ENCODE measurements around the gene CHAF1A.
A peak's percentile ranks its signal among the peaks of the same experiment; 100 is the strongest.

CHAF1A gene

DNA sequence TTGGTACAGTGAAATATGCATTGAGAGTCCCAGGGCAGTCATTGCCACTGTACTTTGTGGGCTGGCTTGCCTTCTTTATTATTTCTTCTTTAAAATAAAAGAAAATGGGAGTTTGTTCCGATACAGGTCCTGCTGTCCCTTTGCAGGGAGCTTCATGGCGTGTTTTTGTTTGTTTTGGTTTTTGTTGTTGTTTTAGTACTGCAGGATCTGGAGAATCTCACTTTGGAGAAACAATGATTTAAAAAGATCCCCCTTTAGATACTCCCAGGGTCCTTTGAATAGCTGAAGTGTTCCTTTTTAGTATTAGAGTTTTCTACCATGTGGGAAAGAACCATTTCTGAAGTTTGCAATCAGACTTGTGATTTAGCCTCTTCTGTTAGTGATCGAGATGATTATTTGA lies 11.1 kb downstream of the CHAF1A start:
- DNase-seq, result no peak

DNA sequence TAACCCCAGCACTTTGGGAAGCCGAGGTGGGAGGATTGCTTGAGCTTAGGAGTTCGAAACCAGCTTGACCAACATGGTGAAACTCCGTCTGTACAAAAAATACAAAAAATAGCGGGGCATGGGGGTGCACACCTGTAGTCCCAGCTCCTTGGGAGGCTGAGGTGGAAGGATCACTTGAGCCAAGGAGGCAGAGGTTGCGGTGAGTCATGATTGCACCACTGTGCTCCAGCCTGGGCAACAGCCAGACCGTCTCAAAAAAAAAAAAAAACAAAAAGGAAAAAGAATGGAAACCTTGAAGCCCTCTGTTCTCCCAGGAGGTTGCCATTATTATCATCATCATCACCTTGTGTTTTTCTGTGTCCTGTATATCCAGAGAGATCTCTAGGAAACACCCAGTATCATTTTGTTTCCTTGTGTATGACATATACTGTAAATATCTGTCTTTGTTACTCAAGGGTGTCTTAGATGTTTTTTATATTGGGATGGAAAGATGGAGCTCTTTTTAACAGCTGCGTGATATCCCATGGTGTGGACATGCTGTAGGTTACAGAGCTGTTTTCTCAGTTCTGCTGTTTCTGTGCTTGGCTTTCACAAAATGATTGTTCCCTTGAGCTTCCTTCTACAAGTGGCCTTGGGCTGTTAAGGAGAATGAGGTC lies 11.8 kb downstream of the CHAF1A start:
- no peak for DNase-seq

DNA sequence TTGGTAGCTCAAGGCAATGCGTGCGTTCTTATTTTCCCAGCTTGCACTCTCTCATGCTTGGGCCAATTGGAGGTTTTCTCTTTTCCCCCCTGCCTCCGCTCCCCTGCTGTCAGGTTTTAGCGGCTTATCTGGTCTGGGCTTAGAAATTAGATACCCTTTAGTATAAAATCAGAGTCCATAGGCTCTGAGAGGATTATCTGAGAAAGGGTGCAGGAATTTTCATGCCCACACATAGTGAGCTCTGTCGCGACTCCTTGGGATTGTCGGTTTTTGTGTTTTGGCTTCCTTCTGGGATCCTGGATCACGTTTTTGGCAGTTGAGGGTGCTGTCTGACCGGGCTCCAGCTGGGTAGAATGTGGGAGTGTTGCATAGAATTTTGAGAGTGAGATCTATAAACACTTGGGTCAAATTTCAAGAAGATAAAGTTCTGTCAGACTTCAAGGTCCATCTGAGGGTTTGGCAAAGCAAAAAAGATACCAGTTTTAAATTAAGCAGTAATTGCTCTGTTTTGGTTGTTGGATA lies 12.4 kb downstream of the CHAF1A start:
- DNase-seq, result no peak

DNA sequence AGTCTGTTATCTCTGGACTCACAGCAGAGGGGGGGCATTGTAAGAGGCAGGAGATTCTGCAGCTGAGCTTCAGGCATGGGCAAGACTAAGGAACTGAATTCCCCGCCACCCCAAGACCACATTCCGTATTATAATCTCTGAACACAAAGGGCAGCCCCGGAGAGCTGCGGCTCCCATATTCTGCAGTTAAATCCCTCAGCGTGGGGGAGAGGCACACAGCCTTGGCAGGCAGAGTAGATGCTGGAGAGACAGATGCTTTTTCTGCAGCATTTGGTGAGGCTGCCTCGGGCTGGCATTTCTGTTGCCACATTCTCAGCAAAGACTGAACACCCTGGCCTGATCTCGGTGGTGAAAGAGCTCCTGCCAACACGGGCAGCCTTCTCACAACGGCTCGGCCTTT lies 12.9 kb downstream of the CHAF1A start:
- DNase-seq, result no peak

DNA sequence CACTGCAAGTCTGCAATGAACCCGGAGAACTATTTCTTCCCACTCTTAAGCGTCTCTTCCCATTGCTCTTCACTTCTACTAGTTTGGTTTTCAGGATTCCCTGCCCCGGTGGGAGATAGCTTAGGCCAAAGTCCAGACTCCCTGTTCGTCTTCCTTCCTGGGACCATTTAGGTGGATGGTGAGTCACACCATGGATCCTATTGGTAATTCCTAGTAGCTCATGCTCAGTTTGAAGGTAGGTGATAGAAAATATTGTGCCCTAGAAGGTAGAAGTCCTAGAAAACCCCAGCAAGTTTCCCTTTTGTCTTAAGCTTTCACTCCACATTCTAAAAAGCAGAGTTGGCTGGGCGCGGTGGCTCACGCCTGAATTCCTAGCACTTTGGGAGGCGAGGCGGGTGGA lies 13.8 kb downstream of the CHAF1A start:
- DNase-seq, result no peak

DNA sequence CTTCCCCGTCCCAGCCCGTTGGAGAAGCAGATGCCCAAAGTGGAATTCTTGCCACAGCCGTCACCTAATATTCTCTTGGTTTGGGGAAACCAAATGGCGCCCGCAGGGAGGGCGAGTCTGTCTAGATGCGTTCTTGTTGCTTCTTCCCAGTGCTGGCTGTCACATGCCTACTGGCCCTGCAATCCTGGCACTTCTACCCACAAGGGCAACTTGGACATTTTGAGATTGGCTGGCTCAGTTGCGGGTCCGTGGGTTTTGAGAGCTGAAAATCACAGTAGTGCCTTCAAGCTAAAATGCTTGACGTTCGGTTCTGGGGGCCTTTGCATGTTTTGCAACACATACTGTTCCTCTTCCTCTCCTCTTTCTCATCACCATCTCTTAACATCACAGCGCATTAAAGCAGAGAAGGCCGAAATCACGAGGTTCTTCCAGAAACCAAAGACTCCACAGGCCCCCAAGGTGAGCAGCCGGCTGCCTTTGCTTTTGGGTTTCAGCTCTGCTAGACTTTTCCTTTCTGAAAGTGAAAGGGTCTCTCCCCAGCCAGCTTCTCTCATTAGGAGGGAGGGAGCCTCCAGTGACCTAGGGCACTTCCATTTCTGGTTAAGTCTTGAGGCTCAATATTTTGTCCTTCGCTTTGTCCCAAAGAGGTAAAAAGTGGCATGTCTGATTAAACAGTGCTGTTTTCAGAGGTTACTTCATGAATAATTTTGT lies 21.1 kb downstream of the CHAF1A start:
- no peak for DNase-seq

DNA sequence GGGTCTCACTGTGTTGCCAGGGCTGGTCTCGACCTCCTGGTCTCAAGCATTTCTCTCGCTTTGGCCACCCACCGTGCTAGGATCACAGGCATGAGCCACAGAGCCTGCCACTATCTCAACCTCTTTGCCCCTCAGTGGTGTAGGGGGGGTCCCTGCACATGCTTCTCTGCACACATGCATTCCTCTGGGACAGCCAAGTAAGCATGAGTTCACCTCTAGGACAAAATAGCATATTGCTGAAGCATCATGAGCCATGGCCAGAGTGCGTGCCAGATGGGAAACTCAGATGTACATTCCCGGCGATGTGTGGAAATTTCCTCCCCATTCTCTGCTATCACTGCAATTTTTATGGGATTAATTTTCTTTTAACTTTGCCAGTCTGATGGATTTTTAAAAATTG lies 23.1 kb downstream of the CHAF1A start:
- no peak for DNase-seq

DNA sequence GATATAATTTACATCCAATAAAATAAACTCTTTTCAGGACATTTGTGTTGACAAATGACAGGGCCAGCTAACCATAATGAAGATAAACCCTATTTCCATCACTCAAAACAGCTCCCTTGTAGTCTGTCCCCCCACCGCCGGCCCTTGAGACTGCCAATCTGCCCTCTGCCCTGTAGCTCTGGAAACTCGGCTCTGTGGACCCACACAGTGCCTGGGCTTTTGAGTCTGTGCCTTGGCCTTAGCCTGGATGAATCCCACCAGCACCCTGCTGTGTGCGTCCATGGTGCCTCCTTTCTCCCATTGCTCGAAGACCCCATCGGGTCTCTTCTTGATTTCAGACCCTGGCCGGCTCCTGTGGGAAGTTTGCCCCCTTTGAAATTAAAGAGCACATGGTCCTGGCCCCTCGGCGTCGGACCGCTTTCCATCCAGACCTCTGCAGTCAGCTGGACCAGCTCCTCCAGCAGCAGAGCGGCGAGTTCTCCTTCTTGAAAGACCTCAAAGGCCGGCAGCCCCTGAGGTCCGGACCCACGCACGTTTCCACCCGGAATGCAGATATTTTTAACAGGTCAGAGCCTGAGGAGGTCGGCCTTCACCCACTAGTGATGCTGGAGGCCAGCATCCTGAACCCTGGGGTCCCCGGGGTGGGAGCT lies 26.0 kb downstream of the CHAF1A start:
- no peak for DNase-seq

DNA sequence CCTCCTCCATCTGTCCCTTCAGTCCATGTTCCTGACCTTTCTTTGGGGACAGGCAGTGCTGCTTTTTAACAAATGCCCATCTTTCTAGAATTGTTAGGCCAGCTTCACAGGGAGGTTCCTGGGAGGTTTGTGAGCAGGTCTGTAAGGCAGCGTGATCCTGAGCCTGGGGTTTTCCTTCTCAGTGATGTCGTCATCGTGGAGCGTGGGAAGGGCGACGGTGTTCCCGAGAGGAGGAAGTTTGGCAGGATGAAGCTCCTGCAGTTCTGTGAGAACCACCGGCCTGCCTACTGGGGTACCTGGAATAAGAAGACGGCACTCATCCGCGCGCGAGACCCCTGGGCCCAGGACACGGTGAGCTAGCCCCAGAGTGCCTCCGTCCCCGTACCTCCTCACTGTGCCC lies 26.8 kb downstream of the CHAF1A start:
- peak; percentile 22 for DNase-seq

DNA sequence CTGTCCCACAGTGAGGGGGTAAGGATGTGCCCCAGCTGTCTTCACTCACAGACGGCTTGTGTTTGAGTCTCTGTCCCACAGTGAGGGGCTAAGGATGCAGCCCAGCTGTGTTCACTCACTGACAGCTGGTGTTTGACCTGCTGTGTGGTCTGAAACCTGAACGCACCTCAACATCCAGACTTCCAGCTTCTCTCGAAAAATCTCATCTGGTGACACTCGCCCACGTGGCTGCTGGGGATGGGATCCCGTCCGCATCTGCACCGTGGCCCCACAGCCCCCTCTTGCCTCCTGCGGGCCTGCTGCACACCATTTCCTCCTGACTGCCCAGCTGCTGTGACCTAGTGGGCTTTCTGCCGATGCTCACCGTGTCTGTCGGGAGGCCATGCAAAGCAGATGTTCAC lies 27.3 kb downstream of the CHAF1A start:
- peak; percentile 27 for DNase-seq

DNA sequence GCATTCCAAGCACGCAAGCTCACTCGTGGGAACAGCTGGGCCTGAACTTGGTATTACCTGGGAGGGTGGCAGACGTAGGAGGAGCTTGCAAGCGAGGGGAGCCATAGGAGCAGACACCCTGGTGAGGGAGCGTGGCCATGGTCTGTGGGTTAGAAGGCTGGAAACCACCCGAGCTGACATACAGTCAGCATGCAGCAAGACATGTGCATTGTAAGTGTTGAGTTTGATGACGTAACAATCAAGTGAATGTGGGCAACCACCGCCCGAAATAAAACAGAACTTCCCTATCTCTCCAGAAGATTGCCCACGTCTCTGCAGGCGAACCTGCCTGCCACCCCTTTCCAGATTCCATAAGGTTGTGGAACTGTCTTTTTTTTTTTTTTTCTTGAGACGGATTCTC lies 28.3 kb downstream of the CHAF1A start:
- no peak for DNase-seq

DNA sequence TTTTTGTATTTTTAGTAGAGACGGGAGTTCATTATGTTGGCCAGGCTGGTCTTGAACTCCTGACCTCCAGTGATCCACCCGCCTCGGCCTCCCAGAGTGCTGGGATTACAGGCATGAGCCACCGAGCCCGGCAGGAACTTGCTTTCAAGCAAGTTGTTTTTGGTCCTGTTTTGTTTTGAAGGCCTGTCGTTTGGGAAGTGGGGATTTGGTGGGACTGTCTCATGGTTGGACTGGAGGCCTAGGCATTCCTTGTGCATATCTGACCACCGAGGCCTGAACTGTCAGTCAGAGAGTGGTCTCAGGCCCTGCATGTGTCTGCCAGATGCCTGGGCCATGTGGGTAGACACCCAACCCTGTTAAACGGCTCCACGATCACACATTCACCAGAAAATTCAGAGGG lies 28.9 kb downstream of the CHAF1A start:
- no peak for DNase-seq

DNA sequence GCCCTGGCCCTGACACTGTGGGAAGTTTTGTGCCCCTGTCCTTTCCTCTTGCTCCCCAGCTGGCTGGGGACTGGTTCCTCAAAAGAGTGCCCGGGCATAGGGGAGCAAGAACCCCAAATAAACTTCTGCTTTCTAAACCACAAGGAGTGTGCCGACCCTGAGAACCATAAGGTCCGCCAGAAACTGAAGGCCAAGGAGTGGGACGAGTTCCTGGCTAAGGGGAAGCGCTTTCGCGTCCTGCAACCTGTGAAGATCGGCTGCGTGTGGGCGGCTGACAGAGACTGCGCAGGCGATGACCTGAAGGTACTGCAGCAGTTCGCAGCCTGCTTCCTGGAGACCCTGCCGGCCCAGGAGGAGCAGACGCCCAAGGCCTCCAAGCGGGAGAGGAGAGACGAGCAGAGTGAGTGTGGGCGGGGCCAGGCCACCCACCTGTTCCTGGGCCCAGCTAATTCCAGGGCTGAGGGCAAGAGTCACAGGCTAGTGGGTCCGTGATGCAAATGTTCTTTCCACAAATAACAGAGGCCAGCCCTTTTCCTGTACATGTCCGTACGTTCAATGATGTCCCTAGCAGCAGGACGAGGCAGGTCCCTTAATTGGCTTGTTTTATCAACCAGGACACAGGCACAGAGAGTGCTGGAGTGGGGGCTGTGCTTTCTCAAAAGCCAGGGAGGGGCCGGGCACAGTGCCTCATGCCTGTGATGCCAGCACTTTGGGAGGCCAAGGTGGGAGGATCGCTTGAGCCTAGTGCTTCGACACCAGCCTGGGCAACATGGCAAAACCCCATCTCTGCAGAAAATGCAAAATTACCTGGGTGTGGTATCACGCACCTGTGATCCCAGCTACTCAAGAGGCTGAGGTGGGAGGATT lies 29.6 kb downstream of the CHAF1A start:
- DNase-seq, result peak; percentile 24

DNA sequence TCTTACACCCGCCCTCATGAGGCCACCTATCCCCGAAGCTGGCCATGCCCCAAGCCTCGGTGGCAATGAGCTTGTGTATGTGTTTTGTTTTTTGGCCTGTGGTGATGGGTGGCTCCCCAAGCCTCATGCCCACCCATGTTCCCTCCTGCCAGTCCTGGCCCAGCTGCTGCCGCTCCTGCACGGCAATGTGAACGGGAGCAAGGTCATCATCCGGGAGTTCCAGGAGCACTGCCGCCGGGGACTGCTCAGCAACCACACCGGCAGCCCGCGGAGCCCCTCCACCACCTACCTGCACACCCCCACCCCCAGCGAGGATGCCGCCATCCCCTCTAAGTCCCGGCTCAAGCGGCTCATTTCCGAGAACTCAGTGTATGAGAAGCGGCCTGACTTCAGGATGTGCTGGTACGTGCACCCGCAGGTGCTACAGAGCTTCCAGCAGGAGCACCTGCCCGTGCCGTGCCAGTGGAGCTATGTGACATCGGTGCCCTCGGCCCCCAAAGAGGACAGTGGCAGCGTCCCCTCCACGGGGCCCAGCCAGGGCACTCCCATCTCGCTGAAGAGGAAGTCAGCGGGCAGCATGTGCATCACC lies 30.6 kb downstream of the CHAF1A start:
- DNase-seq, result no peak

DNA sequence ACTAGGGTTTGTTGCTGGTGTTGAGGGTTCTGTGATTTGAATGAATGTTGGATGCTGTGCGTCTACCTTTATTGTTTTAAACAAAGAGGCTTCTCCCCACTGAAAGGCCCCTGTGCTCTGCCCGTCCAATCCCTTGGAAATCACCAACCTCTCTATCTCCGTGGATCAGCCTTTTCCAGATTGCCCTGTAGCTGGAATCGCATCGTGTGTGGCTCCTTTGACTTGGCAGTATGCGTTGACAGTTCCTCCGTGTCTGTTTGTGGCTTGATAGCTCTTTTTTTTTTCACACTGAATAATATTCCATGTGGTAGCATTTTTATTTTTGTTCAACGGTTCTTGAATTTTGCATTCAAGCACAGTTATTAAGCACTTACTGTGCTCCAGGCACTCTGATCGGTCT lies 32.0 kb downstream of the CHAF1A start:
- no peak for DNase-seq

DNA sequence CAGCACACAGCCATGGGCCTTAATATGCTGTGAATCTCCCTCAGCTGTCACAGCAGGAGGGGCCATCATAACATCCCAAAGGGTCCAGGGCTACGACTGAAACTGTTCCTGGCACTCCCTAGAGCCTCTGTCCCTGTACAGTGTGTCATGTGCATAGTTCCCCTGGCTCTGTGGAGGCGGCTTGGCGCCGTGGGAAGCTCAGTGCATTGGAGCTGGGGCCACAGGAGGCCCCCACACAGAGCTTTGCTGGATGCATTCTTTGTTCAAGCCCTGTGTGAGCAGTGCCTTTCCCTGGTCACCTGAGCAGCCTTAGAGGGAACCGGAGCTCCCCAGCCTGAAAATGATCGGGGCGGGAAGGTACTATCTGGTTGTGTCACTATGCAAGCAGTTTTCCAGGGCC lies 33.8 kb downstream of the CHAF1A start:
- no peak for DNase-seq

DNA sequence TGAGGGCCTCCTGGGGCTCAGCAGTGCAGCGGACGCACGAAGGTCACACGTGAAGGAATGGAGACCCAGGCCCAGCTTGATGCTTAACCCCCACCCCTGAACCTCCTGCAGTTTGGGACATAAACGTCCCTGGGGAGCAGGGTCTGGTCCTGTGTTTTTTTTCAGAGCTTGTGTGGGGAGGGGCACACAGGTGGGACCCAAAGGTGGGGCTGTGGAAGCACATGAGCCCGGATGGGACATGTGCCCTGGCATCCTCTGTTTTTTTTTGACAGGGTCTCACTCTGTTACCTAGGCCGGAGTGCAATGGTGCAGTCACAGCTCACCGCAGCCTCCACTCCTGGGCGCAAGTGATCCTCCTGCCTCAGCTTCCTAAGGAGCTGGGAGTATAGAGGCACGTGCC lies 34.7 kb downstream of the CHAF1A start:
- DNase-seq, result no peak

DNA sequence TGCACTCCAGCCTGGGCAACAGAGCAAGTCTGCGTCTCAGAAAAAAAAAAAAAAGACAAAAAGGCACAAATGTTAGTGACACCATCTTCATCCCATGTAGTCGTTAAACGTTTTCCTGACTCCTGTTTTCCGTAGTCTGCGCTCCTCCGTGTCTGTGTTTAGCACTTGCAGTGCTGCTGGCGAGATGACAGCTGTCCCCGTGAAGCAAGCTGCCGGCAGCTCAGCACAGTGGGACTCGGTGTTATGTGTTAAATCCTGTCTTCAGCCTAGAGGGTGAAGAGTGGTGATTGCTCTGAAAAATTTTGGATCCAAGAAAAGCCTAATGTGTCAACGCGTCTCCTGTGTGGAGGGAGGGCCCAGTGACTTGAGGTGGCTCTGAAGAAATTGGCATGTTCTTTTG lies 36.8 kb downstream of the CHAF1A start:
- DNase-seq, result no peak

DNA sequence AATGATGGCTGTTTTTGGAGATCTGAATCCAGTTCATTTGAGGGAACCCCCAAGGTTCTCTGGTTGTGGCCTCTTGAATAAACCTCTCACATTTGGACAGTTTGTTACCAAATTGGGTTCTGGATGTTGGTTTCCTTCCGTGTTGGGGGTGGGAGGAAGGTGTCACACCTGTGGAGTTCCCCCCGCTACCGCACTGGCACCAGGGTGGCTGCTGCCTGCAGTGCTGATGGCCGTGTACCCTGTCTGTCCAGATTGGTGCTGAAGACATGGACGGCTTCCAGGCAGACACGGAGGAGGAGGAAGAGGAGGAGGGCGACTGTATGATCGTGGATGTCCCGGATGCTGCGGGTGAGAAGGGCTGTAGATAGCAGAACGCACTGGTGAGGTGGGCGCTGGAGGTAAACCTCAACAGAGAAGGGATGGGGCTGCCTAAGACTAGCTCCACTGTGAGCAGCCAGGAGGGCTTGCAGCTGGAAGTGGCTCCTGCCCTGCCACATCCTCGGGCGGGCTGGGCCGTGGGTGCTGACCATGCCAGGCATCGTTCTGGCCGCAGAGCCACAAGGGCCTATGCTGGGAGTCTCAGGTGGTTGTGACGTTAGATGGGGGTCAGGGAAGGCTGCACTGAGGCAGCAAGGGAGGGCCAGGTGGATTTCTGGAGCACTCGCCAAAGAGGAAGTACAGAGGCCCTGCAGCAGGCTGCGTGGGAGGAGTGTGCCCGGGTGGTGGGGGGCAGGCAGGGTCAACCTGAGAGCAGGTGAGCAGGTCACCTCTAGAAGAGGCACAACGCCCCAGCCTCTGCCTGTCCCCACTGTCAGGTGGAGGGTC lies 39.8 kb downstream of the CHAF1A start:
- no peak for DNase-seq

DNA sequence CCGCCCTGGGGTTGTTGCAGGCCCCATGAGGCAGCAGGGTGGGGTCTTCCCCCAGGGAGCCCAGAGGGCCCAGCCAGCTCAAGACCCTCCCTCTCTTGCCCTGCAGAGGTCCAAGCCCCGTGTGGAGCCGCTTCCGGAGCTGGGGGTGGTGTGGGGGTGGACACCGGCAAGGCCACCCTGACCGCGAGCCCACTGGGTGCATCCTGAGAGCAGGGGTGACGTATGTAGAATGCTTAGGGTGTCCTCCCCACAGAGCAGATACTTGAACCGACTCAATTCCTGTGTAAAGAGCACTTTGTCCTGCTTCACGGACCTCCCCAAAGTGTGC lies 40.3 kb downstream of the CHAF1A start:
- no peak for DNase-seq

DNA sequence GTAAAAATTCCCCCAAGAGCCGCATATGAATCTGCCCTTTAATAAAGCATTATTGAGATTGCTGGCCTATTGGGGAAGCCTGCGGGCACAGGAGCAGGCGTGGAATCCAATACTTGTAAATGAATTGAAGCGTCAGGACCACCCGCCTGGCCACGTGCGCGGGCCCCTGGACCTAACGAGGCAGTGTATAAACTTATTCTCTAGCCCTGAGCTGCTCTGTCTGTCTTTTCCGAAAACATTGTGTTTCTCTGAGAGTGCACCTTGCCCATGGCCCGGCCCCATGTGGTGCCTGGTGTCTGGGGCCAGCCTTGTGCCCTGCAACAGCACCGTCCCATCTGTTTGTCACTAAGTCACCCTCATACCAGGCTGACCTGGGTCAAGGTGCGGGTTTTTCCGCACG lies 40.7 kb downstream of the CHAF1A start:
- no peak for DNase-seq

Measured in femur (tissue), 1 donor.